C4-2B (cell line): ENCODE measurements around the gene STX8.

ENCODE experiments used
- CTCF ChIP-seq: fragments of 450-650 bp; conservative IDR thresholded peaks from 2 replicates; pipeline ENCODE4 v1.5.1; 2017; ENCODE audit warnings: mild to moderate bottlenecking
- ZFX ChIP-seq: fragments of 450-650 bp; IDR thresholded peaks from 2 replicates; pipeline ENCODE4 v1.6.1; 2017

GRCh38 chr17:9299695-9300094, 275.9 kb downstream of the STX8 start:
- TF ChIP-seq CTCF (no peak), ZFX (no peak)
